Fibroblast of pulmonary artery (primary cell): ENCODE data around the gene EIF4E1B.

Experiments used
- DNase-seq: peaks from one replicate; pipeline ENCODE4 v3.0.0-alpha.2; 2010; ENCODE audit warnings: low read depth
- H3K4me3 ChIP-seq: replicated peaks from 2 replicates; pipeline ENCODE4 v1.5.1; 2011; ENCODE audit warnings: low read depth, mild to moderate bottlenecking, control low read depth, low read length, moderate library complexity
- TF ChIP-seq, protein P1 (sequence below): IDR thresholded peaks from 2 replicates; pipeline ENCODE4 v1.5.1; 2011; ENCODE audit warnings: mild to moderate bottlenecking, control low read depth, low read length, inconsistent platforms; ENCODE audit errors: missing control alignments

EIF4E1B gene, protein sequence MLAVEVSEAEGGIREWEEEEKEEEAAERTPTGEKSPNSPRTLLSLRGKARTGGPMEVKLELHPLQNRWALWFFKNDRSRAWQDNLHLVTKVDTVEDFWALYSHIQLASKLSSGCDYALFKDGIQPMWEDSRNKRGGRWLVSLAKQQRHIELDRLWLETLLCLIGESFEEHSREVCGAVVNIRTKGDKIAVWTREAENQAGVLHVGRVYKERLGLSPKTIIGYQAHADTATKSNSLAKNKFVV

DNA sequence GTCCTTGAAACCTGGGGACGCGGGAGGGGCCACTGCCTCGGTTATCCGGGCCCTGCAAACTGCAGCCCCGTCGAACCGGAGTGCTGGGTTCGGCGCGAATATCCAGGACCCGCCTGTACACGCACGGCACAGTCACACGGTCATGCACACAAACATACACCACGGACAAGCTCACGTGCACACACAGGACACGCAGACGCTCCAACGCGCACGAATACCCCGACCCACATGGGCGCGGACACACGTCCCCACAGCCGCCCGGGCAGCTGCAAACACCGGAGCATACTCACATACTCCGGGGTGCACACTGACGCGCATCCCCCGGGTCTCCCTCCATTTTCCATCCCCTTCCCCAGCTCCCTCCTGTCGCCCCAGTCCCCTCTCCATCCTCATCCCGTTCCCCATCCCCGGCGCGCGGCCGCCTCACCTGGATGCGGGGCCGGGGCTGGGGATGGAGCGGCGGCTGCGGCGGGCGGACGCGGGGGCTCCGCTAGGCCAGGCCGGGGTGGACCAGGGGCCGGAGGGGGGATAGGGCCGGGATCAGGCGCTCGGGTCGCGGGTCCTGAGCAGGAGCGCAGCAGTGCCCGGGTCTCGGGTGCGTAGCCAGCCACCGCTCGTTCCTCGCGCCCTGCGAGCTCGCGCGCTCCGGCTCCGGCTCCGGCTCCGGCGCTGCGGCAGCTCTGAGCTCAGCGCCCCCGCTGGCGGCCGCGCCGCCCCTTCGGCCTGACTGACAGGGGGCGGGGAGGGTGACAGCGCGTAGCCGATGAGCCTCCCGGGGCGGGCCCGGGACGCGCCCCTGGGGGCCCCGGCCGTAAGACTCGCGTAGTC lies at the start of gene EIF4E1B, which contains the start of gene SNCB:
Gene EIF4E1B, plus strand, starts transcription at position 823 of the 828 bp plus-strand sequence. CDS start 12,113 bp downstream, outside the sequence.
Gene SNCB, minus strand, starts transcription at position 682 of the 828 bp plus-strand sequence. CDS start 880 bp downstream, outside the sequence.
- TF ChIP-seq, protein P1, sequence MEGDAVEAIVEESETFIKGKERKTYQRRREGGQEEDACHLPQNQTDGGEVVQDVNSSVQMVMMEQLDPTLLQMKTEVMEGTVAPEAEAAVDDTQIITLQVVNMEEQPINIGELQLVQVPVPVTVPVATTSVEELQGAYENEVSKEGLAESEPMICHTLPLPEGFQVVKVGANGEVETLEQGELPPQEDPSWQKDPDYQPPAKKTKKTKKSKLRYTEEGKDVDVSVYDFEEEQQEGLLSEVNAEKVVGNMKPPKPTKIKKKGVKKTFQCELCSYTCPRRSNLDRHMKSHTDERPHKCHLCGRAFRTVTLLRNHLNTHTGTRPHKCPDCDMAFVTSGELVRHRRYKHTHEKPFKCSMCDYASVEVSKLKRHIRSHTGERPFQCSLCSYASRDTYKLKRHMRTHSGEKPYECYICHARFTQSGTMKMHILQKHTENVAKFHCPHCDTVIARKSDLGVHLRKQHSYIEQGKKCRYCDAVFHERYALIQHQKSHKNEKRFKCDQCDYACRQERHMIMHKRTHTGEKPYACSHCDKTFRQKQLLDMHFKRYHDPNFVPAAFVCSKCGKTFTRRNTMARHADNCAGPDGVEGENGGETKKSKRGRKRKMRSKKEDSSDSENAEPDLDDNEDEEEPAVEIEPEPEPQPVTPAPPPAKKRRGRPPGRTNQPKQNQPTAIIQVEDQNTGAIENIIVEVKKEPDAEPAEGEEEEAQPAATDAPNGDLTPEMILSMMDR, result no peak
- peak within 1 kb of the TSS; percentile 47 for H3K4me3 ChIP-seq
- peak; percentile 38 for DNase-seq

DNA sequence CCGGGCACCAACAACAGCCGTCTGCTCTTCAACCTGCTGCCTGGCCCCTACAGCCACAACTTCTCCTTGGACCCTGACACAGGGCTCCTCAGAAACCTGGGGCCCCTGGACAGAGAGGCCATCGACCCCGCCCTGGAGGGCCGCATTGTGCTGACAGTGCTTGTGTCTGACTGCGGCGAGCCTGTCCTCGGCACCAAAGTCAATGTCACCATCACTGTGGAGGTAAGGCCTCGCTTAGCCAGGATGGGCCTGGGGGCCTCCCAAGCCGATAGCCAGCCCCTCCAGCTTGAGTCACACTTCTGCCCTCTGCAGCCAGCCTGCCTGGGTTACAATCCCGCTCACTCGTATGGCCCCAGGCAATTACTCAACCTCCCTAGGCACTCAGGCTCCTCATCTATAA lies 49.1 kb upstream of the EIF4E1B start:
- TF ChIP-seq, protein P1, result no peak
- no peak for DNase-seq
- H3K4me3 ChIP-seq, result no peak overlapping the region

DNA sequence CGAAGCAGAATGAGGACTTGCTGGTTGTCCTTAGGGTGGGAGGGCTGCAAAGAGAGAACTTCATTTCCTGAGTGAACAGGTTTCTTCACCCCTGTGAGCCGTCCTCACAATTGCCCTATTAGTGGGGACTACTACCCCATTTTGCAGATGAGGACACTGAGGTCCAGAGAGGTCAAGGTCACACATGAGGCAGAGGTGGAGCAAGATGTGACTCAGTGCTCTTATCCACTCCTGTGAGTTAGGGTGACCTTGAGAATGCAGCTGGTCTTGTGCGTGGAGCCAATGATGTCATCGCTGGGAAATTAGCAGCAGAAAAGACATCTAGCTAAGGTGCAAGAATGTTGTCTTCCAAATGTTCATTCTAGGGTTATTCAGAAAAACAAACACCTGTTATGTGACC lies 47.4 kb upstream of the EIF4E1B start:
- peak; percentile 21 for DNase-seq
- TF ChIP-seq, protein P1, result no peak
- no peak overlapping the region for H3K4me3 ChIP-seq

DNA sequence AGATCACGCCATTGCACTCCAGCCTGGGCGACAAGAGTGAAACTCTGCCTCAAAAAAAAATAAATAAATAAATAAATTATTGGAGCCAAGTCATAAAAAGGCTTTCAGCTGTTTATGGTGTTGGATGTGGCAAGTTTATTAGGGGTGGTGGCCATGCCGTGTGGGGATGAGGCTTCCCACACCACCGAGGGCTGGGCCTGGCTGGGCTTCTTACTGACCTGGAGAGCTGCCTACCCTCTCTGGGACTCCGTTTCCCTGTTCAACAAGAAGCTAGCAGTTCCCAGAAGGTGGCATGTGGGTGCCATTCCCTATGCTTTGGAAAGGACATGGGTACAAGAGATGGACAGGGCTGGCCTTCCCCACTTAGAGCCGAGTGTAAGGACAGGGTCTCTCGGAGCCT lies 43.1 kb upstream of the EIF4E1B start:
- TF ChIP-seq, protein P1, result no peak
- H3K4me3 ChIP-seq, result no peak overlapping the region
- no peak for DNase-seq

DNA sequence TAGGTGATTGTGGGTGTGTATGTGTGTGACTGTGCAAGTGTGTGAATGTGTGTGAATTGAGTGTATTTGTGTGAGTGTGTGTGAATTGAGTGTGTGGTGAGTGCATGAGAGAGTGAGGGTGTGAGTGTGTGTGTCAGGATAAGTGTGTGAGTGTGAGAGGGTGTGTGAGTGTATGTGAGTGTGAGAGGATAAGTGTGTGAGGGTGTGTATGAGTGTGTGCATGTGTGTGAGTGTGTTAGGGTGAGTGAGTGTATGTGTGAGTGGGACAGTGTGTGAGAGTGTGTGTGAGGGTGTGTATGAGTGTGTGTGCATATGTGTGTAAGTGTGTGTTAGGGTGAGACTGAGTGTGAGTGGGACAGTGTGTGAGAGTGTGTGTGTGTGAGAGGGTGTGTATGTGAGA lies 42.2 kb upstream of the EIF4E1B start:
- DNase-seq, result no peak
- TF ChIP-seq, protein P1, result no peak
- H3K4me3 ChIP-seq, result no peak overlapping the region

DNA sequence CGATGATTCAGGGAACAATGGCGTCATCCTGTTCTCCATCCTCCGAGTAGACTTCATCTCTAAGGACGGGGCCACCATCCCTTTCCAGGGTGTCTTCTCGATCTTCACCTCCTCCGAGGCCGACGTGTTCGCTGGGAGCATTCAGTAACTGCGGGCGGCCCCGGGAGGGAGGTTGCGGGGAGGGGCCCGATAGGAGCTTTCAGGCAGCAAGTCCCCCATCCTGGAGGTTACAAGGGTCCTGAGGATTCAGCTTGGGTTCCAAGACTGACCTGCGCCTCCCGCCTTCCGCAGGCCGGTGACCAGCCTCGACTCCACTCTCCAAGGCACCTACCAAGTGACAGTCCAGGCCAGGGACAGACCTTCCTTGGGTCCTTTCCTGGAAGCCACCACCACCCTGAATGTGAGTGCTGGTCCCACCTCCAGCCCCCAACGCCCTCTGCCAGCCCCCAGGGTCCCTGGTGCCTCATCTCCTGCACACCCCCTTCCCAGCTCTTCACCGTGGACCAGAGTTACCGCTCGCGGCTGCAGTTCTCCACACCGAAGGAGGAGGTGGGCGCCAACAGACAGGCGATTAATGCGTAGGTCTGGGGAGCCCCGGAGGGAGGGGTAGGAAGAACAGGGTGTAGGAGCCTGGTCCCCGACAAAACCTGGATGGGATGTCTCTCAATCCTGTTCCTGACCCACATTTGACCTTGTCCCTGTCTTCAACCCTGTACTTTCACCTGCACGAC lies 41.3 kb upstream of the EIF4E1B start:
- DNase-seq, result no peak
- TF ChIP-seq, protein P1, result no peak
- H3K4me3 ChIP-seq, result no peak overlapping the region
